Left ventricle myocardium inferior (tissue), 1 donor: Measurements from ENCODE around the gene TOM1L2. TPM values are rescaled to one million over a fixed set of nuclear protein-coding genes. Genes with fewer than 3 reads are reported as not detected.
A peak's percentile ranks its signal among the peaks of the same experiment; 100 is the strongest.

Experiments used
- DNase-seq: peaks from one replicate; pipeline ENCODE4 v3.0.0-alpha.2; 2020
- H3K27ac ChIP-seq: fragments of 200-600 bp; replicated peaks from 2 replicates; pipeline ENCODE4 v1.8.0; 2021
- H3K27me3 ChIP-seq: fragments of 200-600 bp; 2 replicates; pipeline ENCODE4 v1.8.0; 2021; ENCODE audit warnings: low read depth
- H3K36me3 ChIP-seq: fragments of 200-600 bp; 2 replicates; pipeline ENCODE4 v1.8.0; 2021
- H3K4me1 ChIP-seq: fragments of 200-600 bp; 2 replicates; pipeline ENCODE4 v1.8.0; 2021
- H3K4me3 ChIP-seq: fragments of 200-600 bp; 2 replicates; pipeline ENCODE4 v1.8.0; 2021; ENCODE audit warnings: mild to moderate bottlenecking, moderate library complexity
- H3K9me3 ChIP-seq: fragments of 200-600 bp; replicated peaks from 2 replicates; pipeline ENCODE4 v1.8.0; 2021
- CTCF ChIP-seq: fragments of 200-600 bp; IDR thresholded peaks from 2 replicates; pipeline ENCODE4 v1.8.0; 2021; ENCODE audit warnings: antibody characterized with exemption, mild to moderate bottlenecking, borderline replicate concordance
- intact Hi-C: fragments of 100-400 bp; cut with micrococcal nuclease; formaldehyde crosslinking; loops from one replicate; pipeline ENCODE4 v1.11.0; 2022
- total RNA-seq: library from RNA; stranded (reverse); fragmentation: NEBNext Ultra II Directional; extraction: Animal tissue kit (Norgen Biotek cat#: 25700); gene quantifications from one replicate; pipeline ENCODE4 v1.2.1, GENCODE V29; 2021
- donor health status: DM: no; HTN: yes; CAD: no; lungs with severe emphysema.

The TOM1L2 gene
- total RNA-seq, 1 donor from 2014 or later: 284 TPM

- H3K4me1 ChIP-seq: peaks cover 35% of the 10 kb centered on the region
- H3K9me3 ChIP-seq: no peaks in the 10 kb centered on the region
- DNase-seq: peak; percentile 66
- no peaks in the 10 kb centered on the region for H3K27me3 ChIP-seq
- H3K4me3 ChIP-seq: no peak overlapping the region
- TF ChIP-seq CTCF: no peak
- peaks cover 52% of the 10 kb centered on the region for H3K36me3 ChIP-seq
- intact Hi-C loops: no loop called here
- H3K27ac ChIP-seq: peak overlapping the region; percentile 35
Measured at GRCh38 chr17:17886226-17886625, 86.0 kb downstream of the TOM1L2 start.

- DNase-seq: no peak
- no peak overlapping the region for H3K27ac ChIP-seq
- H3K9me3 ChIP-seq: no peaks in the 10 kb centered on the region
- no peak for TF ChIP-seq CTCF
- H3K4me3 ChIP-seq: no peak overlapping the region
- H3K4me1 ChIP-seq: peaks cover 40% of the 10 kb centered on the region
- peaks cover 56% of the 10 kb centered on the region for H3K36me3 ChIP-seq
- no peaks in the 10 kb centered on the region for H3K27me3 ChIP-seq
- intact Hi-C loops: no loop called here
Measured at GRCh38 chr17:17884391-17885357, 87.5 kb downstream of the TOM1L2 start.

- Histone ChIP-seq H3K27me3 (no peaks in the 10 kb centered on the region), H3K4me1 (peaks cover 45% of the 10 kb centered on the region), H3K9me3 (no peaks in the 10 kb centered on the region), H3K4me3 (no peak overlapping the region), H3K36me3 (peaks cover 60% of the 10 kb centered on the region), H3K27ac (no peak overlapping the region)
- intact Hi-C loops: no loop called here
- no peak for DNase-seq
- TF ChIP-seq CTCF: no peak
Measured at GRCh38 chr17:17883801-17884200, 88.4 kb downstream of the TOM1L2 start.

DNA sequence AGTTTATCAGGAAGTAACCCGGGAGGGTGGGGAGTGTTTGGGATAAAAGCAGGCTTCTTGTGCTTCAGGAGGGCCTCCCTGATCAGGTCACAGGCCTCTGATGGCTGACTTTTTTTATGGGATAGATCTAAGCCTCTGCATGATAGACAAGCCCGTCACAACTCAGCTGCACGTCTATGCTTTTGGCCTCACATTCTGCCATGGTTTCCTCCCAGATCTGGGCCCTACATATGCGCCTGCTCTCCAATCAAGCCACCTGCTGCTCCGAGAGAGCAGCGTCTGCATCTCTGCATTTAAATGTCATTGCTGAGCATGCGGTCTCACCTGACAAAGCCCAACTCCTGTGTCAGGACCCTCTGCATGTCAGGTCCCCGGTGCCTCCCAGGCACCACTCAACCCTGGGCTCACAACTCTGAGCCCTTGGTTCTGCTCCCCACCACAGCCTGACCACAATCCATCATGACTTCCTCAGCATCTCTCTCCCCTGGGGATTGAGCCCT is 90.1 kb downstream of the TOM1L2 start:
- Histone ChIP-seq H3K27ac (no peak overlapping the region), H3K27me3 (no peaks in the 10 kb centered on the region), H3K4me3 (no peak overlapping the region), H3K9me3 (no peaks in the 10 kb centered on the region), H3K4me1 (peaks cover 45% of the 10 kb centered on the region), H3K36me3 (peaks cover 65% of the 10 kb centered on the region)
- TF ChIP-seq CTCF: no peak
- DNase-seq: no peak
- intact Hi-C loops: no loop called here

DNA sequence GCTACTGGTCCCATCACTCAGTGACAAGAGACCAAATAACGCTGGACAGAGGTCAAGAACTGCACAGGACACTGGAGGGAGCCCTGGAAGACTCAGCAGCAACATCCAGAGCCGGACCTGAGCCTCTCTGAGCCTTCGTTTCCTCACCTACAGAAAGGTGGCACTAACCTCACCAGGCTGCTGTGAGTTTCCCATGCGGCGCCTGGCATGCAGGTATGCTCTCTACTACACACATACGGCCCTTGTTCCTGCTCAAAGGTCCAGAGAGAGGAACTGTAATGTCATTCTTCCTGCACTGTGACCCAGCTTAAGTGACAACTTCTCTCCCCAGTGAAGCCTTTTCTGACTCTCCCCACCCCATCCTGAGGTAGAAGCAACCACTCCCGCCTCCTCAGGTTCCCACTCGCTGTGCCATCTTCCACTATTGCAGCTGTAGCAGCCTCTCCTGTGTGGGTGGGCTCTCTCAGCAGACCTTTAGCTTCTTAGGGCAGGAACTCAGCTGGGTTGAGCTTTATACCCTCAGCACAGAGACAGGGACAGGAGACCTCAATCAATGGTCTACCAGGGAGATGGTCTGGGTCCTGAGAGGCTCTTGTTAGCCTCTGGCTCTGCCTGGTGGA is 91.5 kb downstream of the TOM1L2 start:
- intact Hi-C loops: no loop called here

More for the DNA sequence above, 91.5 kb downstream of the TOM1L2 start:
- no peak for TF ChIP-seq CTCF
- H3K27me3 ChIP-seq: no peaks in the 10 kb centered on the region
- no peak overlapping the region for H3K4me3 ChIP-seq
- peaks cover 69% of the 10 kb centered on the region for H3K36me3 ChIP-seq
- no peak for DNase-seq
- H3K4me1 ChIP-seq: peaks cover 46% of the 10 kb centered on the region
- no peaks in the 10 kb centered on the region for H3K9me3 ChIP-seq
- no peak overlapping the region for H3K27ac ChIP-seq
